HepG2 (cell line): Measurements from ENCODE around the gene GCHFR. TPM values are rescaled to one million over a fixed set of nuclear protein-coding genes. Genes with fewer than 3 reads are reported as not detected.

Experiments
- ADNP ChIP-seq: sonication (generic); formaldehyde crosslinking; IDR thresholded peaks from 2 replicates; pipeline ENCODE4 v1.4.0; 2020; ENCODE audit warnings: missing genetic modification reagents
- FOXA1 ChIP-seq, 2 experiments: fragments of 450-650 bp in 1 of 2; sonication (generic) in 1 of 2; formaldehyde crosslinking in 1 of 2; IDR thresholded peaks; 2 replicates each; pipeline versions ENCODE4 v1.4.0 to v1.6.1; 2016 to 2020; ENCODE audit warnings: missing genetic modification reagents in 1 of 2
- FOXK2 ChIP-seq: fragments of 450-650 bp; IDR thresholded peaks from 2 replicates; pipeline ENCODE4 v1.6.1; 2016
- KAT7 ChIP-seq: IDR thresholded peaks from 2 replicates; pipeline ENCODE4 v1.6.1; 2018; ENCODE audit warnings: borderline replicate concordance, missing compliant biosample characterization
- MIER3 ChIP-seq: IDR thresholded peaks from 2 replicates; pipeline ENCODE4 v1.6.1; 2016; ENCODE audit warnings: missing compliant biosample characterization, borderline replicate concordance
- ONECUT2 ChIP-seq: sonication (generic); formaldehyde crosslinking; IDR thresholded peaks from 2 replicates; pipeline ENCODE4 v1.4.0; 2020; ENCODE audit warnings: missing genetic modification reagents
- POLR2G ChIP-seq: fragments of 200-400 bp; formaldehyde crosslinking; IDR thresholded peaks from 2 replicates; pipeline ENCODE4 v1.6.1; 2018; ENCODE audit warnings: mild to moderate bottlenecking, low read depth, low read length, moderate library complexity
- REL ChIP-seq: sonication (generic); formaldehyde crosslinking; conservative IDR thresholded peaks from 2 replicates; pipeline ENCODE4 v1.8.0; 2022; ENCODE audit warnings: mild to moderate bottlenecking, missing genetic modification reagents, moderate library complexity
- RELA ChIP-seq: sonication (generic); formaldehyde crosslinking; IDR thresholded peaks from 2 replicates; pipeline ENCODE4 v1.4.0; 2020; ENCODE audit warnings: missing genetic modification reagents
- RXRA ChIP-seq: sonication (generic); formaldehyde crosslinking; IDR thresholded peaks from 2 replicates; pipeline ENCODE4 v1.5.1; 2020; ENCODE audit warnings: missing genetic modification reagents
- SKIL ChIP-seq: sonication (generic); formaldehyde crosslinking; IDR thresholded peaks from 2 replicates; pipeline ENCODE4 v1.8.0; 2022; ENCODE audit warnings: missing genetic modification reagents, mild to moderate bottlenecking, moderate library complexity, borderline replicate concordance
- SNAPC2 ChIP-seq: sonication (generic); formaldehyde crosslinking; IDR thresholded peaks from 2 replicates; pipeline ENCODE4 v1.8.1; 2022; ENCODE audit warnings: mild to moderate bottlenecking, missing genetic modification reagents
- ZBTB33 ChIP-seq: sonication (generic); formaldehyde crosslinking; IDR thresholded peaks from 2 replicates; pipeline ENCODE4 v1.4.0; 2020; ENCODE audit warnings: missing genetic modification reagents
- ZBTB49 ChIP-seq: sonication (generic); formaldehyde crosslinking; IDR thresholded peaks from 2 replicates; pipeline ENCODE4 v1.4.0; 2020; ENCODE audit warnings: missing genetic modification reagents, borderline replicate concordance
- ZBTB8A ChIP-seq: sonication (generic); formaldehyde crosslinking; IDR thresholded peaks from 2 replicates; pipeline ENCODE4 v1.4.0; 2020; ENCODE audit warnings: mild to moderate bottlenecking, low read depth, missing genetic modification reagents, borderline replicate concordance
- ZFP1 ChIP-seq: IDR thresholded peaks from 2 replicates; pipeline ENCODE4 v1.6.1; 2016
- ZNF17 ChIP-seq: sonication (generic); formaldehyde crosslinking; IDR thresholded peaks from 2 replicates; pipeline ENCODE4 v1.5.0; 2020; ENCODE audit warnings: mild to moderate bottlenecking, missing genetic modification reagents
- ZNF567 ChIP-seq: sonication (generic); formaldehyde crosslinking; IDR thresholded peaks from 2 replicates; pipeline ENCODE4 v1.8.1; 2023; ENCODE audit warnings: mild to moderate bottlenecking, missing genetic modification reagents, borderline replicate concordance
- ZNF598 ChIP-seq: sonication (generic); formaldehyde crosslinking; IDR thresholded peaks from 2 replicates; pipeline ENCODE4 v1.5.1; 2020; ENCODE audit warnings: mild to moderate bottlenecking, missing genetic modification reagents, borderline replicate concordance
- ZNF768 ChIP-seq: sonication (generic); formaldehyde crosslinking; IDR thresholded peaks from 2 replicates; pipeline ENCODE4 v1.4.0; 2020; ENCODE audit warnings: missing genetic modification reagents
- ZNF777 ChIP-seq: sonication (generic); formaldehyde crosslinking; IDR thresholded peaks from 2 replicates; pipeline ENCODE4 v1.4.0; 2020; ENCODE audit warnings: missing genetic modification reagents
- ZZZ3 ChIP-seq: sonication (generic); formaldehyde crosslinking; IDR thresholded peaks from 2 replicates; pipeline ENCODE4 v1.4.0; 2020; ENCODE audit warnings: missing genetic modification reagents, mild to moderate bottlenecking, borderline replicate concordance
- polyA plus RNA-seq, 8 experiments: library from polyadenylated mRNA; depleted of rRNA in 3 of 8; stranded (reverse) in 7 of 8; unstranded in 1 of 8; fragments of >200 nt; fragmentation: Illumina TruSeq in 4 of 8; extraction: Trizol in 4 of 8; gene quantifications; 2 replicates each; pipeline versions ENCODE4 v1.2.1 to v1.2.3, GENCODE V29; 2011 to 2016; ENCODE audit warnings: low read depth in 4 of 8, missing spikeins in 1 of 8, mixed read lengths in 1 of 8; ENCODE audit not compliant: insufficient read depth in 1 of 8
- total RNA-seq, 5 experiments: library from RNA; depleted of rRNA; stranded (reverse); fragments of >200 nt; fragmentation: Illumina TruSeq; extraction: Trizol; gene quantifications; 2 replicates each; pipeline ENCODE4 v1.2.3, GENCODE V29; 2016; ENCODE audit warnings: low read depth in 1 of 5

The GCHFR gene
- total and polyA plus RNA-seq, 2 of the 13 experiments (the other 11 are each of a cell fraction or from before 2014, with no cell fraction given), result 51.5 to 92.4 TPM

- TF ChIP-seq SKIL (CRISPR knock-in tag) (peak; percentile 57; the same call in 1 of the 2 replicates), POLR2G (peak; percentile 81), ZFP1 (CRISPR knock-in tag) (no peak), SNAPC2 (no peak; the same call in 1 of the 2 replicates), FOXK2 (no peak), ZBTB8A (CRISPR knock-in tag) (no peak), REL (CRISPR knock-in tag) (peak; percentile 49; the same call in 1 of the 2 replicates), ZNF567 (CRISPR knock-in tag) (peak; percentile 53), MIER3 (CRISPR knock-in tag) (no peak; the same call in 1 of the 2 replicates), ADNP (CRISPR knock-in tag) (no peak), ZZZ3 (CRISPR knock-in tag) (0 out of 2 replicates have a peak, but pooled peaks have one; percentile 50), ZNF17 (CRISPR knock-in tag) (peak; percentile 74; the same call in 1 of the 2 replicates), RXRA (CRISPR knock-in tag) (peak; percentile 73), ZNF598 (0 out of 2 replicates have a peak, but pooled peaks have one; percentile 16), ONECUT2 (no peak), RELA (CRISPR knock-in tag) (no peak), ZBTB33 (CRISPR knock-in tag) (peak; percentile 8; the same call in 1 of the 2 replicates), ZNF777 (CRISPR knock-in tag) (no peak), ZBTB49 (peak; percentile 17; the same call in 1 of the 2 replicates), KAT7 (CRISPR knock-in tag) (peak; percentile 41), ZNF768 (CRISPR knock-in tag) (peak; percentile 62), FOXA1 (IDR thresholded peaks at IDR 0.05) (no peak), FOXA1 (CRISPR knock-in tag; IDR thresholded peaks at IDR 0.05) (peak; percentile 28)
Observed at GRCh38 chr15:40763801-40764628, at the start of gene GCHFR (continued).
